EH (cell line): ENCODE data around the gene ZNF641.
A peak's percentile ranks its signal among the peaks of the same experiment; 100 is the strongest.

ENCODE experiments used
- DNase-seq: peaks from one replicate; pipeline ENCODE4 v3.0.0-alpha.2; 2015; ENCODE audit warnings: low read depth

Gene ZNF641

DNA sequence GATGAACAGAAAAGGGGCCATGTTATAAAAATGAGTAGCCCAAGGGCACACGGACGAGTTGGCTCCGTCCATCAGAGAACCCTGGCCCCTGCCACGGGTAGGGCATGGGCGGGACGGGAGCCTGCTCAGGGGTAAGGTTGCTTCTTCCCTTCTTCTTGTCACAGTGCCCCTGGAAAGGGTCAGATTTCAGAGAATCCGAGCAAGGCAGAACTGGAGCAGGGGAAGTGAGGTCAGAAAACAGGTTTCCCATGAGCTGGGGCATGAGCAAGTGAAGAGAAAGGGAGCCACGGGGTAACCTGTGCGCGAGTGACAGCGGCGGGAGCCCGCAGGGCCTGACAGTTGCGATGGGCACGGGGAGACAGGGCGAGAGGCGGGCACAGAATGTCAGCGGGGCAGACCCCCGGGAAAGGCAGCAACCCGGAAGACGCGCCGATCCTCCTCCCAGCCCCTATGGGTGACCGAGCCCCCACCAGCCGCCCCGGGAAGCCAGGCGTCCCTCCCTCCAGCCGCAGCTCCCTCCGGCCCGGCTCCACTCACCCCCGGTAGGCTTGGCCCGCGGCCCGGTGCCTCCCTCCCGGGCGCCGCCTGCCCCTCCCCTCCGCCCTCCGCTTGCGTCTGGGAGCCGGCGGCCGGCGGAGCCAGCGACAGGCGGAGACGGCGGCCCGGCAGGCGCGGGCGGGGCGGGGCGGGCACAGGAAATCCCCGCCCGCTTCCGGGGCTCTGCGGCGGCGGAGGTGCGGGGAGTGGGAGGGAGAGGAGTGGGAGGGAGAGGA, at the start of gene ZNF641:
ZNF641 (minus strand) TSS at position 671 of the 773 bp plus-strand sequence. CDS start 2,829 bp downstream, outside the sequence.
- DNase-seq = peak; percentile 76

DNA sequence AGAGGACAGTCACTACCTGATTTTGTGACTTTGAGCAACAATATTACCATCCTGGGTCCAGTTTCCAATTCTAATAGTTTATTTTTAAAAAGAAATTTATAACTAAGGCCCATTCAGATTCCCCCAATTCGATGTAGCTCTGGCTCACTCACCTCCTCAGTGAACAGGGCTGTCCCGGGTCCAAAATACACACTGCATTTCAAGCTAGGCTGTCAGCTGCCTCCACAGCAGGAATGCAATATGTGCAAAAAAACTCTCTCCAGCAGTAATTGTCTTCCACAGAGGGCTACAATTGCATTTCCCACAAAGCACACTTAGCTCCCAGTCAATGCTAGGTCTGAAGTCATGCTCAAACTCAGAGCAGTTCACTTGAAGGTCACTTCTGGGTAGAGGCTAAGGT, 39.3 kb upstream of the ZNF641 start:
- peak; percentile 13 for DNase-seq

DNA sequence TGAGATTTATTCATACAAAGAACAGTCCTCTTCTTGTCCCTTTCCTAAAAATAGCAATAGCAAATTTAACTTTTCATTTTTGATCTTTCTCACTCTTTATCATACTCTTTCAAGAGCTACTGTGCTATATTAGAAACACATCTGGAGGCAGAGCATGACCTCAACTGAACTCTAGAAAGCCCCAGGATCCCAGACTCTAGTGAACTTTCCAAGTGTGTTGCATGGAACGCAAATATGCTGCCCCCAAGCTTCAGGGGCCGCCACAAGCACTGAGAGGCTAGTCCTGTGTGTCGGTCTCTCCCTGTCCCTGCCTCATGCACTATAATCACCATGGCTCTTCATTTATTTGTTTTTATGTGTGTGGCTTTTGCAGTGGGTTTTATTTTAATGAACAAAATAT, 38.7 kb upstream of the ZNF641 start:
- DNase-seq = no peak

DNA sequence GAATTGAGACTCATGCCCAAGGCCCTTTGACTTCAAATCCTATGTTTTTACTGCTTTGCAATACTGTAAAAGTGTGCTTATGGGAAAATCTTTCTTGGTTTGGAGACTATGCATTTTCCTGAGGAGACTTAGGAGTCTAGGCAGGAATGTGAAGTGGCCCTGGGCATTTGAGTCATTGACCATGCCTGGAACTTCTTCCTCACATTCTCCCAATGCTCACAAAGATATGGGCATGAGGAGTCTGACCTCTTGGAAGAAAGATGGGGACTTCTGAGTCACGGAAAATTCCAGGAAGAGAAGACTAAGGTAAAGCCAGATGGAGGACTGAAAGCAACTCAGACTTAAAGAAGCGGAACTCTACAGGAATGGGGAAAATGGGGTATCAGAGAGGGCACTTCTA, 38.2 kb upstream of the ZNF641 start:
- peak; percentile 69 for DNase-seq

DNA sequence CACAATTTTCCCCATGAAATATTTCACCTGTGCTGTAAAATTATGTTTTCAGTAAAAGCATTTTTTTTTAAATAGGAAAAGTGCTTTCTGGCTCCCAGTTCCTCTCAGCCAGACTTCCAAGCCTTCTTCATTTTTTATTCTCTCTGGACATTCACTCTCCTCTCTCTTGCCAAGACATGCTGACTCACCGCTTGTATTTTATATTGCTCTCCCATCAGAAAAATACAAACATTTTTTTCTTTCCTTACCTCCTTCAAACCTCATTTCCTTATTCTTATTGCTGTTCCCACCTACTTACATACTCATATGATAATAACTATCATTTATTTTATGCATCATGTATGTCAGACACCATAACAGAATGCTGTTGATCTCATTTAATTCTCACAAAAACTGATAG, 37.7 kb upstream of the ZNF641 start:
- peak; percentile 39 for DNase-seq

DNA sequence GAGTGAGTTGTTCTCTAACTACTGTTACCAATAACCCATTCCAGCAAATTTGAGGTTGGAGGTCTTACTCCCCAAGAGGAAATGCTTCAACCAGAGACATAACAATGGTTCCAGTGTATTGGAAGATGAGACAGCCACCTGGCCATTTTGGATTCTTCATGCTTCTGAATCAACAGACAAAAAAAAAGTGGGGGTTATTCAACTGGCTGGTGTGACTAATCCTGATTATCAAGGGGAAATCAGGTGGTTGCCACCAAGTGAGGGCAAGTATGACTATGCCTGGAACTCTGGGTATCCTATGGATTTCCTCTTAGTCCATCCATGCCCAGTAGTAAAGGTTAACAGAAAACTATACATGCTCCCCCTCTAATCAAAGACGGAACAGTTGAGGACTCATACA, 29.9 kb upstream of the ZNF641 start:
- DNase-seq = no peak

DNA sequence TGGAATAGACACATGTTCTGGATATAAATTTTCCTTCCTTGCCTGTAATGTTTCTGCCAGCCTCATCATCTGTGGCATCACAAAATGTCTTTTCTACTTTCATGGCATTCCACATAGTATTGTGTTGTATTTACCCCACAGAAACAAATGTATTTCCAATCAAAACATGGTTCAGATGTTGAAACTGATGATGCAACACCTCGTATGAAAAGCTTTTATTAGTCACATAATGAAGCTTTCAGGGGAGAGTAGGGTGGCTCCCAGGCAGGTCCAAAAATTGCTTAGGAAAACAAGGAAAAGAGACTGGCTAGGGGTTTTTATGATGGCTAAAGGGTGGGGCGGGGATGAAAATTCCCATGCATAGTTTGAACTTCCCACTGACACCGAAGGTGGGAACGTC, 29.1 kb upstream of the ZNF641 start:
- no peak for DNase-seq

DNA sequence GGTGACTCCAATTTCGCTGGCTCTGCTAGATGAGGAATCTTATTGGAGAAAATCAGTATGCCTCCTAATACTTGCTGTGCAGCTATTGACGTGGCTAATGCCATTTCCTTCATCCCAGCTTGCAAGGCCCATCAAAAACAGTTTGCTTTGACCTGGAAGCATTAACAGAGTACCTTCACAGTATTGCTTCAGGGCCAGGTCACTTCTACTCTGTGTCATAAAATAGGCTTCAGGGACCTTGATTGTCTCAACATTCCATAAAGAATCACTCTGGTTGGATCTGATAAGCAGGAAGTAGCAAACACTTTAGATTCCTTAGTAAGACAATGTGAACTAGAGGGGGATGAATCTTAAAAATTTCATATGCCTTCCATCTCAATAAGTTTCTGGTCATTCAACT, 26.9 kb upstream of the ZNF641 start:
- DNase-seq = no peak

DNA sequence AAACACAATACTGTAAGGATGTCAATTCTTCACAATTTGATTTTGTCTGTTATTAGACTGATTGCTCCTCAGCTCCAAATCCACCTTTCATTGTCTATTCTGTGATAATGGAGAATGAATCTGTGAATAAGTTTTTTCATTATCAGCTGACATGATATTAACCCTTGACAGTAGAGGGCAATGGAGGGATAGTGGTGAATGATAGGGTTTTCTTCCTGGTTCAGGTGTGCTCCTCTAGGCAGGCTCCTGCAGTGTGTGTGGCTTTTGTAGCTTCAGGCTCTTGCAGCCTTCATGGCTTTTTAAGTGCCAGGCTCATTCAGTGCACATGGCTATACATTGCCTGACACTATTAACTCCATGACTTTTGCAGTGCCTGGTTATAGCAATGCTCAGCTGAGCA, 23.4 kb upstream of the ZNF641 start:
- no peak for DNase-seq

DNA sequence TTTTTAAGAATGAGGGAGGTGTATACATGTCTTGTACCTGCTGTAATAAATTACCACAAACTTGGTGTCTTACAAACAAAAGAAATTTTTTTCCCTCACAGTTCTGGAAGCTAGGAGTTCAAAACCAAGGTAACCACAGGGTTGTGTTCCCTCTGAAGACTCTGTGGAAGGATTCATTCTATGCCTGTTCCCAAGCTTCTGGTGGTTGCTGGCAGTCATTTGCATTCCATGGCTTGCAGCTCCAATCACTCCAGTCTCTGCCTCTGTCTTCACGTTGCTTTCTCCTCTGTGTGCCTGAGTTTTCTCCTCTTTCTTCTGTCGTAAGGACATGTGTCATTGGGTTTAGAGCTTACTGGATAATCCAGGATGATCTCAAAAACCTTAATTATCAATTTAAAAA, 15.4 kb upstream of the ZNF641 start:
- DNase-seq = no peak

DNA sequence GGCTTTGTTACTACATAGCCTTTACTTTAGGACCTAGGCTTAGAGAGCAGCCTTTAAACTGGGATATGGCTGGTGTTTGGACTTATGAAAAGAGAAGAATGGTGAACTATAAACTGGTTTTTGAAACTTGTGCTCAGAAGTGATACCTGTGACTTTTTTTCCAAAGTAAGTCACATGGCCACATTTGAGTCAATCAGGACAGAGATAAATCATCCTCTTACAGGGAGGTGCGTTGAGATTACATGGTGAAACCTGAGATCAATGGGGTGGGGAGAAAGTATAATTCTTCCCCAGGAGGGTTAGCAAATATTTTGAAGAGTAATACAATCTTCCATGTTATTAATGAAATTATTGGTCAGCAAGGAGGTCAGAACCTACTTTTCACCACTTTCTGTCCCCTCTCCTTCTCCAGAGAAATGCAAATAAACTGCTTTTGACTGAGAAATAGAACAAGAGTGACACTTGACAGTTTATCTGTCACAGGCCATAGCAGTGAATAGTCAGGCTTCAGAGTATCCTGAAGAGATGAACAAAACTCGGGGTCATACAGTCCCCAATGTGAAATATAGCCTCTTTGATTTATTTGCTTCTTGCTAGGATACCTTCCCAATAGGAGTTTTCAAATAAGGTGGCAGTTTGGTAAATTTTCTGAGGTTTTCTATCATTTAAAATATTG, 11.1 kb upstream of the ZNF641 start:
- no peak for DNase-seq

DNA sequence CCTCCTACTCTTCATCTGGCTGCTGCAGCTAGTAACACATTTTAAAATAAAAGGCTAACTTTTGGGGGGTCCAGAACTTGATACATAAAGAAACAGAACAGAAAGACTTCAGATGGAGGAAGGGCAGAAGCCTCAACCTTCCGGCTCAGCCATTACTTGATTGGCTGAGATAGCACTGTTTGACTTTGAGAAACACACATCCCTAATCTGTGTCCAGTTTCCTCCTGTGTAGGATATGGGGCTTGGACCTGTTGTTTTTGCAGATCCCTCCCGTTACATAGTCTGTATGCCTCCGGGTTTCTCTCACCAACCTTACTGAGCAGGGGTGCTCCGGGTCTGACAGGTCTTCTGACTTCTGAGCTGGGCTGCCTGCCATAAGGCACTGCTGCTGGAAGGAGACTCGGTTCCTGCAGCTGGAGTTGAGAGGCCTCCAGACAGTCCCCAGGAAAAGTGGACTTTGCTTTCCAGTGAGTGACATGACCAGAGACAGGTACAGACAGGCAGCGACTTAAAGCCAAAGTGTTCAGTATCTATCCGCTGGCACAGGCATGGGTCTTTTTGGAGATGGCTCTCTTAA, 8.3 kb upstream of the ZNF641 start:
- DNase-seq = no peak

DNA sequence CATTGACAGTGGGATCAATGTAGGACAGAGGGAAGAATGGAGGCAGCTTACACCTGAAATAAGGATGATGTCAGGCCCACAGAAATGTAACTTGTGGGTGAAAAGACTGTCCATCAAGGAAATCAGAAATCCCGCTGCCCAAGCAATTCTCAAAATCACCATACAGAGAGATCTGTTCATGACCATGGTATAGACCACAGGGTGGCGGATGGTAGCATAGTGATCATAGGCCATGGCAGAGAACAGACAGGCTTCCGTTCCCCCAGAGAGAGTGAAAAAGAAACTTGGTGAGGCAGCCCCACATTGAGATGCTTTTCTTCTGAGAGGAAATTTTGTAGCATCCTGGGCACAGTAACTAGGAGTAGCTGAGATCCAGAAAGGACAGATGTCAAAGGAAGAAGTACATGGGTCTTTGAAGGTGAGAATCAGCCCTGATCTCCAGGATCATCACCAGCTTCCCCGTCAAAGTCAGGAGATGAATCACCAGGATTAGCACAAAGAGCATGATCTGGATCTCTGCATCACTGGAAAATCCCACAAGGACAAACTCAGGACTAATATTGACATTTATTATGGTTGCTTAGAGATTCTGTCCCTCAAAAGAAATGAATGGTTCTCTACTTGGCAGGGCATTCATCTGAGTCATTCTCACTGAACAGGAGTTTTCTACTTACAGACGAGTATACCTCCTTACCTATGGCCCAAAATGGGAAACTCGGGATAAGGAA, 5.5 kb upstream of the ZNF641 start:
- no peak for DNase-seq

DNA sequence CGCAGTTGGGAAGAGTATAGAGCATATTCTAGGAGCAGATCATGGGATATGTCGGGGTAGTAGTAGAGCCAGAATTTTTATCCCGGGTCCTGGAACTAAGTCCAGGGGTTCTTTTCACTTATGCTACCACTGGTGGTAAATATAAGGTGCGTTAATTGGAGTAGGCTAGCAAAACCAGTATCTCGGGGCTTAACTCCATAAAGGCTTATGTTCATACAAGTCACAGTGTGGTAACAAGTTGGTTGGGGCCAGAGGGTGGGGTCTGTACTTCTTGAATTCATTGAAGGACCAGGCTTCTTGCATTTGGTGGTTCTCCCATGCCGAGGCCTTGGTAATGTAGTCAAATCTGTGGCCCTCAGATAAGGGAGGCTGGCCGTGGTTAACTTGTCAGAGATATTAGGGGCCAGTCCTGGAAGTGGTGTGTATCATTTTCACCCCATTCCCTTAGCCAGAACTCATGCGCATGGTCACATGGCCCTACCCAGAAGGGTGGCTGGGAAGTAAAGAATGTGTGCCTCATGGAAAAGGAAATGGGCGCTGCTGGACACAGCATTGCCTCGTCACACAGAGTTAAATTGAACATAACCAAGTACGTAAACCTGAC, 1.5 kb upstream of the ZNF641 start:
- DNase-seq = no peak

DNA sequence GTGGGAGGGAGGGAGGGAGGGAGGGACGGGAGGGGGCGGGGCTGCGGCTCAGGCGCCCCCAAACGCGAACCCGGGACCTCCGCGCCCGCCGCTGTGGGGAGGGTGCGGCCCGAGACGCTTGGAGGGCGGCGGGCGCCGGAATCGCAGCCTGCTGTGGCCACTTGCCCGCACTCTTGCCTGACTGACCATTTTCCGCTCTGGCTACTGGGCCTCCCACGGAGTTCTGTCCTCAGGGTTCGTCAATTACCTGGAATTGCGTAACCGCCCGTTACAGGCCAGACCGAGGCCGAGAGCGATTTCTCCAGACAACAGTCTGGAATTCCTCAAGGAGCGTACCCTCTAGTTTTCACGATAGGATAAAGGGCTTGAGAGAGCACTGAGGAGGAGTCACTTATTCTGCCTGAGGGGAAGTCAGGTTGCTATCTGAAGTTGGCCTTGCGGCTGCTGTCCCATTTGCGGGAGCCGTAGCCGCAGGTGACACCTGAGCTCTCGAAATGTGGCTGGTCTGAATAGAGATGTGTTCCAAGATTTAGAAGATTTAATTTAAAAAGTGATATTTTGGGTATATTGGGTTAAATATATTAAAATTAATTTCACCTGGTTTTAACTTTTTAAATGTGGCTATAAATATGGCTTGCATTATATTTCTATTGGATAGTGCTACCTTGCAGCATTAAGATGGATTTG, 446 bp upstream of the ZNF641 start:
- peak; percentile 69 for DNase-seq

DNA sequence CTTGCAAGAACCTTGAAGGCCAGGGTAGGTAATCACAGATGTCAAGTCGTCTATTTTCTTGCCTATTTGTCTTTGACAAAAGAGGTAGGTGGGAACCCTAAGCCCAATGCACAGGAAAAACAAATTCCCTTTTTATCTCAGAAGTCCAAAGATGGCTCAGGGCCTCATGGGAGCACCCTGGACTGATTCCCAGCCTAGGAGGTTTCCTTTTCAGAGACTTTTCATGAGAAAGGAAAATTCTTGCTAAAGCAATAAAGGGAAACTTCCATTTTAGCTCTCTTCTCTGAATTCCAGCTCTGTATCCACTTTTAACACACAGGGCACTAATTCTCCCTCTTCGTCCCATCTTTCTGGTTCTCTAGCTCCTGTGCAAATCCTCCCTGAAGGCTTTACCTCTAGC, 1.2 kb downstream of the ZNF641 start:
- DNase-seq = peak; percentile 14

DNA sequence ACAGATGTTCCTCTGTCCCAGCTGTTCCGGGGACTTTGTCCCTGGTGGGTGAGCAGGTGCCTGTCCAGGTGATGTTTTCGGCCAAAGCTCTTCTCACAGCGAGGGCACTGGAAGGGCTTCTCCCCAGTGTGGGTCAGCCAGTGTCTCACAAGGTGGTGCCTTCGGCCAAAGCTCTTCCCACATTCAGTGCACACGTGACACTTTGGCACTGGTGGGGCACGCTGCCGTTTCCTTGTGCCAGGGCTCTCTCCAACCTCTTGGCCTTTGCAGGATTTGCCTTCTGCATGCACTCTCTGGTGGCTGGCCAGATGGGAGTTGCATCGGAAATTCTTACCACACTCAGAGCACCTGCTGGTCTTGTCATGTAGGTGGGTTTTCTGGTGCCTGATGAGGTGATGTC, 7.7 kb downstream of the ZNF641 start:
- DNase-seq = no peak

DNA sequence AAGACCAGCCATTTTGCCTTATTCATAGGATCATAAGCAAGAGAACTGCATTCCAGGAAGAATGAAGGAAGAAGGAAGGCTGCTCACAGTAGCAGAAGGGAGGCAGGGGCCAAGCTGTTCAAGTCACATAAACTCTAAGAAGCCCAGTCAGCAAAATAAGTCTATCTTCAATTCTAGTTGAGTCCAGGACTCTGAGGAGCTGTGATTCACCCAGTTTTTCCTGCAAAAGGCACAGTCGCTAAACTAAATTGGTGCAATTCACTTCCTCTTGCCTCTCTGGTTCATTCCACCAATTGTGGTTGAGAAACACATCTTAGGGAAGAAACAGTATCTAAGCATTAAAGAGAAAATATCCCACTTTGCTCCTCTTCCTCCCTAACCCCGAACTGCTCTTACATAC, 9.8 kb downstream of the ZNF641 start:
- DNase-seq = no peak

DNA sequence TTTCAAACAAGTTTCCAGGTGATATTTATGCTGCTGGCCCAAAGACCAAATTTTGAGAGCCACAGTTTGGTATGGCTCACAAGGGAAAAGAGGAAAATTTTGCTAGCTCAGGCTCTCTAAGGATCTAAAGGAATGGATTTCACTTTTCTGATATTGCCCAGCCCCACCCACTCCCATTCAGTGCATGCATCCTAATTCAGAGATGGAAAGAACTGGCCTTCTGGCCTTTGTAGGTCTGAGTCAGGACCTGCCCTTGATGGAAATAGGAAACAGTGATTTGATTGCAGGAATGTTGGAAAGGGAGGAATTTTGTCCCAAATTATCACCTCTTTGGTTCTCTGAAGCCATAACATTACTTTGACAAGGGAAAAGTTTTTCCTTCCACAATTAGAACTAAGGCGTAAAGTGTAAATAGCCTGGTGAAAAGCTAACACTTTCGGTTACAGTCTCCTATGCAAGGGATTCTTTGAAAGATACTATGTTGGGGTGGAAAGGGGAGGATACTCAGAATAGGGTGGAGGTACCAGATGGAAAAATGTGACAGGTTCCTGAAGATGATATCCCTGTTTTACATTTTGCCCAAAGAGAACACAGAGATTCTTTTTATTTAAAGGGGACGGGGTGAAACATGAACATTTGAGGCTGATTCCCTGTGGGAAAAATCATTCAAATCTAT, 11.1 kb downstream of the ZNF641 start:
- DNase-seq = no peak

DNA sequence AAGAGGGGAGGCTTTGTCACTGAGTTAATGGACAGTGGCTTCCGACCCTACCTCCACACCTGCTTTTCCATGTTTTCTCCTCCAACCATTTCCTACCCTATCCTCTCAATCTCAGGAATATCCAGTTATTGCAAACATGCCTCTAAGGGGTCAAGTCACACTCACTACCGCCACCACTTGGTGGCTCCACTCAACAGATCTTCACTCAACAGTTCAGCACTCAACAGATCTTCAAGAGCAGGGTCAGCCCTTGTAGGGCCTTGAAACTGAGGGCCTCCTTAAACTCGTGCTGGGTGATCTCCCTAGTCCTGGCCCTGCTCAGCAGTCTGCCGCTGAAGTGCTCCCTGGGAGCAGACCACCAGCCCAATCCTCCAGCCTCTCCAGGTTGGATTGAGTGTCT, 14.2 kb downstream of the ZNF641 start:
- DNase-seq = no peak

DNA sequence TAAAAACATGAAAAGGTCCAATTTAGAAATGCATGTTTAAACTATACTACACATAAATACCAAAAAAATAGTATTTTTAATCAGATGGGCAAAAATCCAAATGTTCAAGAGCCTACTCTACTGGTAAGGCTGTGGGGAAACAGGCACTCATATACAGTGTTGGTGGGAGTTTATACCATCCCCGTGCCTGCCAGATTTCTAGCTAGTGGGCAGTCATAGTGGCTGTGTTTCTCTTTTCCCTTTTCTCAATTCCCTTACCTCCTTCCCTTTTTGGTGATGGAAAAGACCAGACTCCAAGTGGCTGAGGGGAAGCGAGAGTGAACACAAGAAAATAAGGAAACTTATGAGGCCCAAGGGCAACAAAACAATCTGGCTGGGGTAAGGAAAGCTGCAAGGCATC, 14.7 kb downstream of the ZNF641 start:
- DNase-seq = no peak
